ENCODE results near the gene LCE2A. TPM values are rescaled to one million over a fixed set of nuclear protein-coding genes. Genes with fewer than 3 reads are reported as not detected.
"Not testable (repeated sequence)": the region's sequence is repeated elsewhere in the genome, so short reads cannot be mapped to it uniquely, and the experiment has no call there.

Gene LCE2A
- total and polyA plus RNA-seq, 8 donors, result not detected

DNA sequence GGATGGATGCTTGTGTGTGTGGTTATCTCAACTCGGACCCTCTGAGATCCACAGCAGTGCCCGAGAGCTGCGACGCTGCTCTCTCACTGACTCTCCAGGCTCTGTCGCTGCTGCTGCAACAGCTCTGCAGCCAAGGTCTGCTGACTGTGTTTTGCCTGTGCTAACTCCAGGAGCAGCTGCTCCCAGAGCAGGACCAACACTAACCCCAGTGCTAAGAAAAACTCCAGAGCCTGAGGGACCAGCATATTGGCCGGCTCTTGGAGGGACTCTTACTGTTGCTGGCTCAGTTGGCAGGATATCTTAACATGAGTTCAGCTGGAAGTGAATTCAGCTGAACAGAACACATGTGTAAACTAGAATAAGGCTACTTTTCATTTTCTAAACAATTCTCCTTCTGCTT lies 18.7 kb upstream of the LCE2A start:
- 35 to 40% methylated on average over 6 of the region's 6 CpGs for WGBS, 2 donors
- peak overlapping the region in 1 of 4 donors; percentile 6 for H3K4me3 ChIP-seq
- no peaks in the 10 kb centered on the region for H3K9me3 ChIP-seq
- TF ChIP-seq, protein P1, sequence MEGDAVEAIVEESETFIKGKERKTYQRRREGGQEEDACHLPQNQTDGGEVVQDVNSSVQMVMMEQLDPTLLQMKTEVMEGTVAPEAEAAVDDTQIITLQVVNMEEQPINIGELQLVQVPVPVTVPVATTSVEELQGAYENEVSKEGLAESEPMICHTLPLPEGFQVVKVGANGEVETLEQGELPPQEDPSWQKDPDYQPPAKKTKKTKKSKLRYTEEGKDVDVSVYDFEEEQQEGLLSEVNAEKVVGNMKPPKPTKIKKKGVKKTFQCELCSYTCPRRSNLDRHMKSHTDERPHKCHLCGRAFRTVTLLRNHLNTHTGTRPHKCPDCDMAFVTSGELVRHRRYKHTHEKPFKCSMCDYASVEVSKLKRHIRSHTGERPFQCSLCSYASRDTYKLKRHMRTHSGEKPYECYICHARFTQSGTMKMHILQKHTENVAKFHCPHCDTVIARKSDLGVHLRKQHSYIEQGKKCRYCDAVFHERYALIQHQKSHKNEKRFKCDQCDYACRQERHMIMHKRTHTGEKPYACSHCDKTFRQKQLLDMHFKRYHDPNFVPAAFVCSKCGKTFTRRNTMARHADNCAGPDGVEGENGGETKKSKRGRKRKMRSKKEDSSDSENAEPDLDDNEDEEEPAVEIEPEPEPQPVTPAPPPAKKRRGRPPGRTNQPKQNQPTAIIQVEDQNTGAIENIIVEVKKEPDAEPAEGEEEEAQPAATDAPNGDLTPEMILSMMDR (IDR thresholded peaks at IDR 0.05), result no peak
- no peak for ATAC-seq
- H3K27ac ChIP-seq, result no peak overlapping the region
- no peak for DNase-seq
- FAIRE-seq, result no peak
- H3K36me3 ChIP-seq, result no peaks in the 10 kb centered on the region
- intact Hi-C loops (cut with DNase I), result no loop called here
- no peaks in the 10 kb centered on the region for H3K27me3 ChIP-seq
- no peaks in the 10 kb centered on the region for H3K4me1 ChIP-seq

DNA sequence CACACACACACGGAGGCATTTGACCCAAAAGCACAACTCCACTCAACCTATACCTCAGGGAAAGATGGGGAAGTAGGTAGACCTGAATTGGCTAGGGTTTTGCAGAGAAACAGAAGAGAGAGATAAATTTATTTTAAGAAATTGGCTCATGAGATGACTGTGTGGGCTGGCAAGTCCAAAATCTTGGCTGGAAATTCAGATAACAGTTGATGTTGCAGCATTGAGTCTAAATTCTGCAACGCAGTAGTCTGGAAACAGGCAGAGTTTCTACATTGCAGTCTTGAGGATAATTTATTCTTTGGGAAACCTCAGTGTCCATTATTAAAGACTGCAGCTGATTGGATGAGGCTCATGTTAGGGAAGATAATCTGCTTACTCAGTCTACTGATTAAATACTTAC lies 16.5 kb upstream of the LCE2A start:
- Histone ChIP-seq H3K4me1 (no peaks in the 10 kb centered on the region), H3K9me3 (no peaks in the 10 kb centered on the region), H3K36me3 (no peaks in the 10 kb centered on the region), H3K27me3 (no peaks in the 10 kb centered on the region), H3K27ac (no peak overlapping the region), H3K4me3 (no peak overlapping the region)
- WGBS, 2 donors, result 50 to 64% methylated on average over 2 of the region's 2 CpGs
- TF ChIP-seq, protein P1 (IDR thresholded peaks at IDR 0.05), result no peak
- intact Hi-C loops (cut with DNase I), result no loop called here
- DNase-seq (no peak), ATAC-seq (no peak), FAIRE-seq (no peak)

DNA sequence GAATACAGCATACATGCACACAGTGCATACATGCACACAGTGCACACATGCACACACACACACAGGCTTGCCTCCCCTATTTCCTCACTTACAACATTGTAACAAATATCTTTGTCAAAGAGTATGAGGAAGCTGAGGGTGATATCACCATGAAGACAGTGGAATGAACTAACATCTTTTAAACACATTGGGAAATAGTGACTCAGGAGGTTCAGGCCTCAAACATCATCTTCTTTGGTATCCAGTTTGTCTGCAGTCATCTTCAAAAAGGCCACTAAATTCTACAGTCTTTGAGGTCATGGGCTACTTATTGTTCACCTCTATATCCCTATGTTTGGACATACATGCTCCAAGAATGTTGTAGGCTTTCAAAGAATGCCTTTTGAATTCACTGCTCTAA lies 14.3 kb upstream of the LCE2A start:
- intact Hi-C loops (cut with DNase I), result no loop called here
- Histone ChIP-seq H3K4me3 (no peak overlapping the region), H3K36me3 (no peaks in the 10 kb centered on the region), H3K27me3 (no peaks in the 10 kb centered on the region), H3K27ac (no peak overlapping the region), H3K4me1 (no peaks in the 10 kb centered on the region), H3K9me3 (no peaks in the 10 kb centered on the region)
- TF ChIP-seq, protein P1 (IDR thresholded peaks at IDR 0.05), result no peak
- ATAC-seq (no peak), FAIRE-seq (no peak), DNase-seq (no peak)

- FAIRE-seq; H3K27ac ChIP-seq; intact Hi-C loops (cut with DNase I); H3K36me3 ChIP-seq; H3K27me3 ChIP-seq; H3K4me1 ChIP-seq; H3K4me3 ChIP-seq; DNase-seq; ATAC-seq; H3K9me3 ChIP-seq: not testable (repeated sequence)
- 43 to 61% methylated on average over 3 to 4 of the region's 4 CpGs for WGBS, 2 donors
These were observed 12.3 kb upstream of the LCE2A start, which contains the start of gene LCE2B for GRCh38 chr1:152685823-152686222. Gene LCE2B (plus strand): TSS chr1:152686123. CDS start chr1:152686844, 721 bp downstream.

- intact Hi-C loops (cut with DNase I), result no loop called here
- Histone ChIP-seq H3K4me3 (no peak overlapping the region), H3K27ac (no peak overlapping the region), H3K9me3 (no peaks in the 10 kb centered on the region), H3K27me3 (no peaks in the 10 kb centered on the region), H3K36me3 (no peaks in the 10 kb centered on the region), H3K4me1 (no peaks in the 10 kb centered on the region)
- WGBS, 2 donors, result 70 to 71% methylated on average over 4 of the region's 4 CpGs
- TF ChIP-seq, protein P1 (IDR thresholded peaks at IDR 0.05), result no peak
- FAIRE-seq, result no peak
- ATAC-seq, result no peak
- no peak for DNase-seq
These were observed 1.6 kb downstream of the LCE2A start for GRCh38 chr1:152699746-152700145.

GRCh38 chr1:152707860-152708259 lies 9.7 kb downstream of the LCE2A start, which contains the start of gene LCE4A:
Gene LCE4A (plus strand): TSS chr1:152708160. CDS start chr1:152709076, 916 bp downstream.
- ATAC-seq (no peak), DNase-seq (no peak), FAIRE-seq (no peak)
- Histone ChIP-seq H3K4me1 (no peaks in the 10 kb centered on the region), H3K9me3 (no peaks in the 10 kb centered on the region), H3K27me3 (no peaks in the 10 kb centered on the region), H3K27ac (no peak within 1 kb of the TSS), H3K36me3 (no peaks in the 10 kb centered on the region), H3K4me3 (no peak within 1 kb of the TSS)
- WGBS, 2 donors, result 82 to 83% methylated on average over 2 of the region's 2 CpGs
- TF ChIP-seq, protein P1 (IDR thresholded peaks at IDR 0.05), result no peak
- intact Hi-C loops (cut with DNase I), result no loop called here

Data from pancreas (tissue), 10 donors.